B cell (primary cell): ENCODE data around the gene CPPED1. TPM values are rescaled to one million over a fixed set of nuclear protein-coding genes. Genes with fewer than 3 reads are reported as not detected.

Experiments used
- ATAC-seq: fragments of 200-7000 bp; cut with Tn5 transposase; one replicate; pipeline ENCODE4 v1.10.0; 2021; ENCODE audit warnings: low read depth, mild to moderate bottlenecking, moderate number of reproducible peaks, moderate library complexity
- CTCF ChIA-PET: fragments of 350-600 bp; sonication (Branson Sonifier 250); formaldehyde crosslinking; loops from one replicate; lab custom pipeline; 2021; ENCODE audit warnings: antibody characterized with exemption, inconsistent platforms; lab: Charles Lee
- POLR2A ChIA-PET: fragments of 350-600 bp; sonication (Branson Sonifier 250); formaldehyde crosslinking; loops from one replicate; lab custom pipeline; 2021; ENCODE audit warnings: antibody characterized with exemption; lab: Charles Lee
- DNase-seq: peaks from one replicate; pipeline ENCODE4 v3.0.0; 2013
- H2AFZ ChIP-seq: 2 replicates; pipeline ENCODE4 v1.6.1; 2012; ENCODE audit warnings: mild to moderate bottlenecking, low read depth, low read length; ENCODE audit not compliant: insufficient read depth, poor library complexity, severe bottlenecking
- H3K27ac ChIP-seq, 2 donors: 1 replicate in 1 of 2; 2 replicates in 1 of 2; pipeline ENCODE4 v1.5.1; 2012 to 2013; ENCODE audit warnings: low read length in 2 of 2, mild to moderate bottlenecking in 2 of 2, moderate library complexity in 1 of 2
- H3K27me3 ChIP-seq, 4 experiments: fragments of 200-600 bp in 1 of 4; sonication (generic) in 1 of 4; replicated peaks in 1 of 4; 1 replicate in 2 of 4; 2 replicates in 2 of 4; pipeline versions ENCODE4 v1.6.1 to v1.7.0; 2013 to 2016; ENCODE audit warnings: low read length in 3 of 4, mild to moderate bottlenecking in 2 of 4, mixed read lengths in 1 of 4, moderate library complexity in 1 of 4; ENCODE audit not compliant: insufficient read depth in 4 of 4, control insufficient read depth in 3 of 4; ENCODE audit errors: control extremely low read depth in 1 of 4
- H3K36me3 ChIP-seq, 2 experiments: replicated peaks in 1 of 2; 1 replicate in 1 of 2; 2 replicates in 1 of 2; pipeline versions ENCODE4 v1.6.1 to v1.7.1; 2013; ENCODE audit warnings: low read length in 1 of 2; ENCODE audit not compliant: insufficient read depth in 2 of 2, control insufficient read depth in 1 of 2; ENCODE audit errors: control extremely low read depth in 1 of 2, extremely low read depth in 1 of 2
- H3K4me1 ChIP-seq, 2 donors: fragments of 200-600 bp in 1 of 2; sonication (generic) in 1 of 2; 1 replicate in 1 of 2; 2 replicates in 1 of 2; pipeline versions ENCODE4 v1.5.1 to v1.6.1; 2013 to 2017; ENCODE audit warnings: low read length in 2 of 2; ENCODE audit not compliant: control insufficient read depth in 2 of 2, insufficient read depth in 2 of 2
- H3K4me2 ChIP-seq: replicated peaks from 2 replicates; pipeline ENCODE3; 2012; ENCODE audit warnings: mild to moderate bottlenecking, low read depth, low read length; ENCODE audit not compliant: poor library complexity, severe bottlenecking
- H3K4me3 ChIP-seq, 5 experiments: fragments of 200-600 bp in 1 of 5; sonication (generic) in 1 of 5; 1 replicate in 3 of 5; 2 replicates in 2 of 5; pipeline versions ENCODE4 v1.5.1 to v1.7.0; 2011 to 2016; ENCODE audit warnings: low read length in 4 of 5, mild to moderate bottlenecking in 4 of 5, low read depth in 2 of 5, control low read depth in 1 of 5, moderate library complexity in 1 of 5; ENCODE audit not compliant: insufficient read depth in 1 of 5; ENCODE audit errors: control extremely low read depth in 1 of 5, extremely low read depth in 1 of 5
- H3K79me2 ChIP-seq: fragments of 200-600 bp; sonication (generic); one replicate; pipeline ENCODE4 v1.6.0; 2016; ENCODE audit warnings: low read length; ENCODE audit not compliant: control insufficient read depth, insufficient read depth
- H3K9ac ChIP-seq: fragments of 200-600 bp; sonication (generic); 2 replicates; pipeline ENCODE4 v1.6.1; 2017; ENCODE audit warnings: mild to moderate bottlenecking, low read length, moderate library complexity
- H3K9me3 ChIP-seq, 3 donors: one replicate each; pipeline versions ENCODE4 v1.6.1 to v1.7.1; 2013; ENCODE audit warnings: low read length in 2 of 3; ENCODE audit not compliant: control insufficient read depth in 2 of 3, insufficient read depth in 1 of 3; ENCODE audit errors: control extremely low read depth in 1 of 3
- H4K20me1 ChIP-seq: 2 replicates; pipeline ENCODE4 v1.6.0; 2012; ENCODE audit warnings: mild to moderate bottlenecking, low read length; ENCODE audit not compliant: insufficient read depth, control insufficient read depth, poor library complexity, severe bottlenecking
- H3K27ac Mint-ChIP-seq: one replicate; pipeline ENCODE4 v1.8.0; 2021; ENCODE audit warnings: mixed read lengths
- H3K27me3 Mint-ChIP-seq: one replicate; pipeline ENCODE4 v1.8.0; 2021; ENCODE audit warnings: mixed read lengths
- H3K4me1 Mint-ChIP-seq: one replicate; pipeline ENCODE4 v1.8.0; 2021; ENCODE audit warnings: mixed read lengths
- H3K4me3 Mint-ChIP-seq: one replicate; pipeline ENCODE4 v1.8.0; 2021; ENCODE audit warnings: mixed read lengths
- H3K9me3 Mint-ChIP-seq: one replicate; pipeline ENCODE4 v1.8.0; 2022; ENCODE audit warnings: mixed read lengths; ENCODE audit not compliant: insufficient read depth
- EZH2 ChIP-seq: IDR thresholded peaks from 2 replicates; pipeline ENCODE4 v1.6.1; 2012; ENCODE audit warnings: borderline replicate concordance, low read depth, mild to moderate bottlenecking, moderate library complexity, low read length; ENCODE audit not compliant: insufficient read depth, poor library complexity, severe bottlenecking
- WGBS: methylation state at CpG from one replicate; pipeline ENCODE4 v1.1.5; 2013; ENCODE audit warnings: missing lambda C conversion rate; ENCODE audit not compliant: insufficient coverage; 5-methylcytosine and 5-hydroxymethylcytosine counted together
- intact Hi-C: fragments of 100-400 bp; cut with micrococcal nuclease; formaldehyde crosslinking; loops from one replicate; pipeline ENCODE4 v1.10.0; 2022
- polyA plus RNA-seq: library from polyadenylated mRNA; depleted of rRNA; stranded (reverse); fragments of >200 nt; gene quantifications from 2 replicates; pipeline ENCODE4 v1.2.3, GENCODE V29; 2012
- total RNA-seq, 2 donors: library from RNA; stranded (reverse); fragments of 120-200 nt in 1 of 2; gene quantifications; 1 replicate in 1 of 2; 2 replicates in 1 of 2; pipeline versions ENCODE4 v1.2.3 to v1.2.4, GENCODE V29; 2013 to 2022
- TF ChIP-seq, protein P1 (sequence below): fragments of 200-600 bp; IDR thresholded peaks from one replicate; pipeline ENCODE4 v1.8.0; 2022; ENCODE audit warnings: antibody characterized with exemption, mild to moderate bottlenecking

Gene CPPED1
- total and polyA plus RNA-seq, 2 donors (not counting 1 experiment from before 2014, with no cell fraction given) = 5.9 to 11.3 TPM

DNA sequence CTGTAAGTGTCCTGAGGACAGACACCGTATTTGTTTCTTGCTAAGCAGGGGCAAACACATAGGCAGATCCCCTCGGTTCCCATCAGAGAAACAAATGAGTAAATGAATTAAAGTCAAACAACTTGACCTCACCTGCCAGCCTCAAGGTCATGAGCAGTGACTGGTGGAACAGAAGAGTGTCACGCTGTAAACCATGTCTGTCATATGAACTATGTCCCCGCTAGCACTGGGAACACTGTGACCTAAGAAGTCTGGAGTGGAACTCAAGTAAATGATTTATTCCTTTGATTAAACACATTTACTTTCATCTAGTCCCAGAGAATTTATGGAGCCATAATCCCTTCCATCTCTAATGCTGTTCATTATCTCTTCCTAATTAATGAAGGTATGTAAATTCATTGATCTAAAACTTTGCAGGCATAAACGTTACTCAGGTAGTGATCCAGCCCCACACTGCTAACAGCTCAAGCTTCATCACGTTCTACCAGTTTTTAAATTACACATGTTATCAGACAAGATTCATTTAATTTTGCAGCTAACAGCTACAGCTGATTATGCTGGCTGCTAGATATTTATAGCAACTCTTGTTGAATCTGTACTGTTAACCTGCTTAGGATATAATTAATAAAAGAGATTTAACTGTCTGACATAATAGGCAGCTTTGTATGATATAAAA lies 38.7 kb downstream of the CPPED1 start:
- Histone ChIP-seq H3K4me3 (no peak overlapping the region), H3K36me3 (peaks cover 0 to 1% of the 10 kb centered on the region in 2 experiments), H3K27ac (no peak overlapping the region), H3K9me3 (peaks cover 0 to 3% (median 0%) of the 10 kb centered on the region in 3 donors), H3K4me1 (no peaks in the 10 kb centered on the region), H3K27me3 (no peaks in the 10 kb centered on the region), H4K20me1 (no peaks in the 10 kb centered on the region), H3K79me2 (no peaks in the 10 kb centered on the region), H3K4me2 (no peak overlapping the region), H3K9ac (no peak overlapping the region), H2AFZ (no peak overlapping the region)
- H3K4me3 Mint-ChIP-seq = no peak overlapping the region
- intact Hi-C loops = no loop called here
- TF ChIP-seq, protein P1, sequence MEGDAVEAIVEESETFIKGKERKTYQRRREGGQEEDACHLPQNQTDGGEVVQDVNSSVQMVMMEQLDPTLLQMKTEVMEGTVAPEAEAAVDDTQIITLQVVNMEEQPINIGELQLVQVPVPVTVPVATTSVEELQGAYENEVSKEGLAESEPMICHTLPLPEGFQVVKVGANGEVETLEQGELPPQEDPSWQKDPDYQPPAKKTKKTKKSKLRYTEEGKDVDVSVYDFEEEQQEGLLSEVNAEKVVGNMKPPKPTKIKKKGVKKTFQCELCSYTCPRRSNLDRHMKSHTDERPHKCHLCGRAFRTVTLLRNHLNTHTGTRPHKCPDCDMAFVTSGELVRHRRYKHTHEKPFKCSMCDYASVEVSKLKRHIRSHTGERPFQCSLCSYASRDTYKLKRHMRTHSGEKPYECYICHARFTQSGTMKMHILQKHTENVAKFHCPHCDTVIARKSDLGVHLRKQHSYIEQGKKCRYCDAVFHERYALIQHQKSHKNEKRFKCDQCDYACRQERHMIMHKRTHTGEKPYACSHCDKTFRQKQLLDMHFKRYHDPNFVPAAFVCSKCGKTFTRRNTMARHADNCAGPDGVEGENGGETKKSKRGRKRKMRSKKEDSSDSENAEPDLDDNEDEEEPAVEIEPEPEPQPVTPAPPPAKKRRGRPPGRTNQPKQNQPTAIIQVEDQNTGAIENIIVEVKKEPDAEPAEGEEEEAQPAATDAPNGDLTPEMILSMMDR = no peak
- TF ChIP-seq EZH2 = no peak
- H3K9me3 Mint-ChIP-seq = no peaks in the 10 kb centered on the region
- POLR2A ChIA-PET = no interaction called here
- WGBS = 98% methylated on average over 6 of the region's 6 CpGs
- CTCF ChIA-PET = no interaction called here
- no peaks in the 10 kb centered on the region for H3K27me3 Mint-ChIP-seq
- no peak overlapping the region for H3K27ac Mint-ChIP-seq
- DNase-seq (no peak), ATAC-seq (no peak)
- no peaks in the 10 kb centered on the region for H3K4me1 Mint-ChIP-seq

DNA sequence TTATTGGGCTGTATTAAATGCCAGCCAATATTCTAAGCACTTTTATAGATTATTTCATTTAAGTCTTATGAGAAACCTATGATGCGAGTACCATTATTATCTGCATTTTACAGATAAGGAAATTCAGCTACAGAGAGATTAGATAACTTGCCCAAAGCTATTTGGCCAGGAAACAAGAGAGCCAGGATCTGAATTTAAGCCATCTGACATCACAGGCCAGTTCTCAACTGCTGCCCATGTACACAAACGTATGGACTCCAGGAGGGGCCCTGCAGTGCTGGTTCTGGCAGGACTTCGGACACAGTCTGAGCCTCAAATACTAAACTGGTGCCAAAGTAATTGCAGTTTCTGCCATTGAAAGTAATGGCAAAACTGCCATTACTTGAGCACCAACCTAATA lies 40.2 kb downstream of the CPPED1 start:
- TF ChIP-seq EZH2 = no peak
- TF ChIP-seq, protein P1 = no peak
- Histone ChIP-seq H3K9ac (no peak overlapping the region), H3K79me2 (no peaks in the 10 kb centered on the region), H2AFZ (no peak overlapping the region), H3K27me3 (no peaks in the 10 kb centered on the region), H3K4me3 (no peak overlapping the region), H3K4me2 (no peak overlapping the region), H3K9me3 (peaks cover 0 to 3% (median 0%) of the 10 kb centered on the region in 3 donors), H3K27ac (no peak overlapping the region), H4K20me1 (no peaks in the 10 kb centered on the region), H3K4me1 (no peaks in the 10 kb centered on the region), H3K36me3 (peaks cover 0 to 1% of the 10 kb centered on the region in 2 experiments)
- Mint-ChIP-seq H3K27me3 (no peaks in the 10 kb centered on the region), H3K9me3 (no peaks in the 10 kb centered on the region), H3K4me3 (no peak overlapping the region), H3K27ac (no peak overlapping the region), H3K4me1 (peaks cover 5% of the 10 kb centered on the region)
- DNase-seq = no peak
- no peak for ATAC-seq
- intact Hi-C loops = no loop called here
- POLR2A ChIA-PET = no interaction called here
- CTCF ChIA-PET = no interaction called here
- 100% methylated on average over 2 of the region's 3 CpGs for WGBS
